Mucosa of rectum (tissue), 2 donors: Measurements from ENCODE around the gene STEEP1.
A peak's percentile ranks its signal among the peaks of the same experiment; 100 is the strongest.

Experiments used
- H3K27ac ChIP-seq, 2 donors: one replicate each; pipeline ENCODE4 v1.7.0; 2013; ENCODE audit warnings: inconsistent platforms in 2 of 2, low read depth in 2 of 2, low read length in 2 of 2
- H3K27me3 ChIP-seq, 2 donors: one replicate each; pipeline ENCODE4 v1.7.0; 2013; ENCODE audit warnings: low read length in 2 of 2; ENCODE audit not compliant: control insufficient read depth in 2 of 2, insufficient read depth in 2 of 2
- H3K36me3 ChIP-seq, 2 donors: one replicate each; pipeline ENCODE4 v1.7.0; 2013; ENCODE audit warnings: low read length in 2 of 2; ENCODE audit not compliant: control insufficient read depth in 2 of 2, insufficient read depth in 2 of 2
- H3K4me1 ChIP-seq, 2 donors: one replicate each; pipeline ENCODE4 v1.7.0; 2013; ENCODE audit warnings: low read length in 2 of 2, mild to moderate bottlenecking in 1 of 2; ENCODE audit not compliant: control insufficient read depth in 2 of 2, insufficient read depth in 2 of 2
- H3K4me3 ChIP-seq, 2 donors: one replicate each; pipeline ENCODE4 v1.7.0; 2013; ENCODE audit warnings: low read length in 2 of 2
- H3K9ac ChIP-seq, 2 donors: one replicate each; pipeline ENCODE4 v1.7.0; 2013; ENCODE audit warnings: low read length in 2 of 2, low read depth in 1 of 2, mild to moderate bottlenecking in 1 of 2
- H3K9me3 ChIP-seq, 2 donors: one replicate each; pipeline ENCODE4 v1.7.0; 2013; ENCODE audit warnings: low read length in 2 of 2; ENCODE audit not compliant: control insufficient read depth in 2 of 2
- donor health status: healthy.
- donor health status: Normal muscosa, but diverticular disease.

STEEP1 gene

DNA sequence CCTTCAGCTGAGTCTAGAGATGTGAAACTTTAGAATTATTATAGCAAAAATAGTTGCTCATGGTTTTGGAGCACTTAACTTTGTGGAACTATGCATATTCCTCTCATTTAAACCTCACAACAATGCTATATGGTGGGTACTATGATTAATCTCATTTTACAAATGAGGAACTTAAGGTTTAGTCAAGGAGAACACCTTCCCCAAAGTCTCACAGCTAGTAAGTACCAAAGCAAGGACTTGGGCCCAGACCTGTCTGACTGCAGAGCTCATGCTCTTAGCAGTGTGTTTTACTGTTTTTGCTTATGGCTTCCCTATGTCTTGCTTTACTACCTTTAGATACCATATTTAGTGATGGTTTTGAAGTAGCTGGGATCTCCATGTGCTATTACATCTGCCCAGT, 14.2 kb upstream of the STEEP1 start:
- no peak overlapping the region for H3K9ac ChIP-seq
- H3K4me1 ChIP-seq, result peaks cover 0 to 7% of the 10 kb centered on the region in 2 donors
- H3K4me3 ChIP-seq, result no peak overlapping the region
- H3K27ac ChIP-seq, result no peak overlapping the region
- no peaks in the 10 kb centered on the region for H3K36me3 ChIP-seq
- no peaks in the 10 kb centered on the region for H3K9me3 ChIP-seq
- H3K27me3 ChIP-seq, result no peaks in the 10 kb centered on the region

DNA sequence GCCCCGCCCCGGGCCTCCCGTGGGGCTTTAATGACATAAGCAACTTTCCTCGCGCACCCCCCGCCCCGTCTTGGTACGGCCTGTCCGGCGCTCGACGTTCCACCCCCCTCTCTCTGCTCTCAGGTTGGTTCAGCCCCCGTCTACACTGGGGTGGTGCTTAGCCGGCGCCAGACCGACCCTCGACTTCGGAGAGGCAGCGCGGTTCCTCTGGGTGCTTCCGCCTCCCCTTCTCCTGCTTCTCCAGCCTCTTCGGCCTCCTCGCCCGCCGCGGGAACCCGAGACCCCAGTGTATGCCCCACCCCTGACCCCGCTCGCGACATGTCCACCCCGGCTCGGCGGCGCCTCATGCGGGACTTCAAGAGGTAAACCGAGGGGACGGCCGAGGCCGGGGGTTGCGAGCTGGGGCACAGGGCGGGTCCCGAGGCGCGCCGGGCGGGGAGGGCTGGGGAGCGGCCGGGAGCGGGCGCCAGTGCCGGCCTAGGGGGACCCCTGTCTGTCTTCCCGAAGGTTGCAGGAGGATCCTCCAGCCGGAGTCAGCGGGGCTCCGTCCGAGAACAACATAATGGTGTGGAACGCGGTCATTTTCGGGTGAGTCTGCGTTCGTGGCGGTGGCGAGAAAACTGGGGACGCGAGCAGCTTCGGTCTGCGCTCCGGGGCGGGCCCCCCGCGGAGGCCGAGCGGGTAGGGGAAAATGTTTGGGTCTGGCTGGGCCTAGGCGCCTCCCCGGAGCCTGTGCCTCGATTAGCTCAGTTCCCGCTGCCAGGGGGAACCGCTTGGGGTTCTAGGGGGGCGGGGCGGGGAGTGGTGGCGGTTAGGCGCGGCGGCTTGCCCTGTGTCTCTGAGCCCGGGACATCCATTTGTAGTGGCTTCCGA, 9.4 kb upstream of the STEEP1 start, which contains the start of gene UBE2A:
UBE2A (plus strand) TSS at position 170 of the 873 bp plus-strand sequence; CDS start at position 319, 149 bp downstream.
- peak within 1 kb of the TSS; percentile 84 to 86 for H3K9ac ChIP-seq
- H3K4me1 ChIP-seq, result peaks cover 7% of the 10 kb centered on the region in 2 donors
- peak within 1 kb of the TSS; percentile 92 to 93 for H3K27ac ChIP-seq
- no peaks in the 10 kb centered on the region for H3K27me3 ChIP-seq
- H3K36me3 ChIP-seq, result no peaks in the 10 kb centered on the region
- H3K9me3 ChIP-seq, result no peaks in the 10 kb centered on the region
- H3K4me3 ChIP-seq, result peak within 1 kb of the TSS; percentile 74 to 81

DNA sequence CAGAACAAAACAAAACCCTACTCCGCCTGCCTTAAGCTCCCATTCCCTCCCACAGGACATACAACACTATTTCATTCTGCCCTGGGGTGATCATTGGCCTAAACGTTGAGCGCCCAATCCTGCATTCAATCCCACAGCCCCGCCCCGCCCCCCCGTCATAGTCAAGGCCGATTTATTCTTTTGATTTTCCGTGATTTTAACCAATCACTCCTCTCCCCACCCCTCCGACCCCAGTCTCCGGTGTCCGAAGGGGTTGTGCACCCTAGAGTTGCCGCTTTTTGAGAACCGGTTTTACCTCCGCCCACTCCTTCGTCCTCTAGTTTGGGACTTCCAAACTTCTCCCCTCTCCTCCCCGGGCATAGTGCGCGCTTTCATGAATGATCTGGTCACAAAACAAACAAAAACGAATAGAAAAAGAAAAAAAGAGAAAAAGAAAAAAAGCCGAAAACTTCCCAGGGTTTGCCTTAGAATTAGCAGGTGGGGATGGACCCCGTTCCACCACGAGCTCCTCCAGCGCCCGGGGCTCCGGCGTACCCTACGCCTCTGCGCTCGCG, 8.7 kb upstream of the STEEP1 start:
- Histone ChIP-seq H3K9ac (peak overlapping the region; percentile 74 to 86), H3K27ac (peak overlapping the region; percentile 92 to 93), H3K4me1 (peaks cover 7% of the 10 kb centered on the region in 2 donors)

GRCh38 chrX:119573222-119573621, 8.0 kb upstream of the STEEP1 start:
- no peaks in the 10 kb centered on the region for H3K27me3 ChIP-seq
- H3K27ac ChIP-seq, result peak overlapping the region; percentile 92 to 93
- H3K36me3 ChIP-seq, result no peaks in the 10 kb centered on the region
- peaks cover 7% of the 10 kb centered on the region in 2 donors for H3K4me1 ChIP-seq
- no peaks in the 10 kb centered on the region for H3K9me3 ChIP-seq
- H3K9ac ChIP-seq, result peak overlapping the region in 1 of 2 donors; percentile 86
- peak overlapping the region; percentile 74 to 81 for H3K4me3 ChIP-seq

More for the DNA sequence above, 8.7 kb upstream of the STEEP1 start:
- Histone ChIP-seq H3K9me3 (no peaks in the 10 kb centered on the region), H3K4me3 (peak overlapping the region; percentile 74 to 81), H3K27me3 (no peaks in the 10 kb centered on the region), H3K36me3 (no peaks in the 10 kb centered on the region)

GRCh38 chrX:119570351-119570835, 5.2 kb upstream of the STEEP1 start:
- Histone ChIP-seq H3K4me3 (no peak overlapping the region), H3K36me3 (no peaks in the 10 kb centered on the region), H3K9me3 (no peaks in the 10 kb centered on the region), H3K27me3 (no peaks in the 10 kb centered on the region), H3K27ac (no peak overlapping the region), H3K9ac (no peak overlapping the region), H3K4me1 (peaks cover 3 to 7% of the 10 kb centered on the region in 2 donors)

DNA sequence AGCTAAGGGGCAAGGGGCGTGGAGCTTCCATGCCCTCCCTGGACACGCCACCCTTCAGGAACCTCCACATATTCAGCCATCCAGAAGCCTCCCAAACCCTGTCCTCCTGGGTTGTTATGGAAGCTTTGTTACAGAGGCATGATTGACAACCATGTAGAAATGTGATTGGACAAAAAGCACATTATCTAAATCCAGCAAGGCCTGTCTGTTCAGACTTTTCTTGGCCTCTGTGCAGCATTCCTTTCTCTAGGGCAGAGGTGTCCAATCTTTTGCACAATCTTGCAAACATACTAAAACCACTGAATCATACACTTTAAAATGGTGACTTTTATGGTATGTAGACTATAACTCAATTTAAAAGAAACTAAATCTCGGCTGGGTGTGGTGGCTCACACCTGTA, 12.7 kb downstream of the STEEP1 start:
- no peak overlapping the region for H3K4me3 ChIP-seq
- H3K27me3 ChIP-seq, result no peaks in the 10 kb centered on the region
- H3K36me3 ChIP-seq, result peaks cover 5 to 7% of the 10 kb centered on the region in 2 donors
- H3K27ac ChIP-seq, result no peak overlapping the region
- H3K9ac ChIP-seq, result no peak overlapping the region
- no peaks in the 10 kb centered on the region for H3K4me1 ChIP-seq
- no peaks in the 10 kb centered on the region for H3K9me3 ChIP-seq

- Histone ChIP-seq H3K9ac (no peak overlapping the region), H3K27ac (no peak overlapping the region), H3K9me3 (no peaks in the 10 kb centered on the region), H3K4me3 (no peak overlapping the region), H3K4me1 (no peaks in the 10 kb centered on the region), H3K27me3 (no peaks in the 10 kb centered on the region), H3K36me3 (no peaks in the 10 kb centered on the region)
Observed at GRCh38 chrX:119549327-119550016, 15.7 kb downstream of the STEEP1 start.

DNA sequence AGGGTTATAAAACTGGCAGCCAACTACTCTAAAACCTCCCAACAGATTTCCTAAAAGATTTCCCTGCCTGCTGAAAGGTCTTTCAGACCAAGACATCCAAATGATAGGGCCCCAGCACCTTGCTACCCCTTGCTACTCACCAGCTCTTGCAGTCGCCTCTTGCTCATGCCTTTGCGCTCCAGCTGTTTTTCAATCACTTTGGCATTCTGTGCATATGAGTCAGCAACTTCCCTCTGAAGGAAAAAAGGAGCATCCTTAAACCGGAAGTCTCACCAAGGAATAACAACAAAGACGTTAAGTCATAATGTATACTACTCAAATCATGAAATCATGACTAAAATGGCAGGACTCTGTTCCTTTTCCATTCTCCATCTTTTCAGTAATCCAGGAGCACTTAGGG, 24.0 kb downstream of the STEEP1 start:
- H3K9ac ChIP-seq, result no peak overlapping the region
- no peaks in the 10 kb centered on the region for H3K9me3 ChIP-seq
- no peak overlapping the region for H3K27ac ChIP-seq
- H3K4me1 ChIP-seq, result no peaks in the 10 kb centered on the region
- peaks cover 0 to 11% of the 10 kb centered on the region in 2 donors for H3K36me3 ChIP-seq
- no peaks in the 10 kb centered on the region for H3K27me3 ChIP-seq
- no peak overlapping the region for H3K4me3 ChIP-seq

GRCh38 chrX:119539872-119540271, 25.3 kb downstream of the STEEP1 start:
- Histone ChIP-seq H3K4me3 (no peak overlapping the region), H3K36me3 (peaks cover 0 to 11% of the 10 kb centered on the region in 2 donors), H3K27me3 (no peaks in the 10 kb centered on the region), H3K27ac (no peak overlapping the region), H3K4me1 (no peaks in the 10 kb centered on the region), H3K9me3 (no peaks in the 10 kb centered on the region), H3K9ac (no peak overlapping the region)

DNA sequence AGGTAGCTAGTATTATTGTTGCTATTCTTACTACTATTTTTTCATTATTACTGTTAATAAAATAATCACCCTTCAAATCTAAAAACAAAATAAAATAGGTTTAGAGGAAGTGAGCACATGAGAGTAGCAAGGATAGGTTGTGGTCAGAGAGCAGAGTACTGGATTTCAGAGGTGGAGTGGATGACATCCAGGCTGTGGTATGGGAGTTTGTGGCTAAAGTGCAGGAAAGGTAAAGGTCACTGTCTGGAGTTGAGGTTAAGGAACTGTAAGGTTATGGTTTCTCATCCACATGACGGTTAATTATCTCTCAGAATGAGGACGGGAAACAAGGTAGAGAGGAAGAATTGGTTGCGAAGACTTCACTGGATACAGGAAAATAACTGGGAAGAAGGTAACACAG, 27.7 kb downstream of the STEEP1 start:
- Histone ChIP-seq H3K9me3 (no peaks in the 10 kb centered on the region), H3K27me3 (no peaks in the 10 kb centered on the region), H3K27ac (no peak overlapping the region), H3K4me3 (no peak overlapping the region), H3K36me3 (peaks cover 0 to 11% of the 10 kb centered on the region in 2 donors), H3K9ac (no peak overlapping the region), H3K4me1 (no peaks in the 10 kb centered on the region)
